Lower lobe of right lung (tissue), 2 donors: ENCODE data around the gene FHAD1. TPM values are rescaled to one million over a fixed set of nuclear protein-coding genes. Genes with fewer than 3 reads are reported as not detected.
A peak's percentile ranks its signal among the peaks of the same experiment; 100 is the strongest.

Experiments used
- ATAC-seq, 2 donors: fragments of 200-7000 bp; cut with Tn5 transposase; one replicate each; pipeline ENCODE4 v1.9.1; 2020 to 2022; ENCODE audit warnings: mild to moderate bottlenecking in 2 of 2, moderate library complexity in 2 of 2
- DNase-seq: peaks from one replicate; pipeline ENCODE4 v3.0.0-alpha.2; 2020
- H3K27ac ChIP-seq: fragments of 200-600 bp; one replicate; pipeline ENCODE4 v1.8.0; 2022
- H3K27me3 ChIP-seq: fragments of 200-600 bp; one replicate; pipeline ENCODE4 v1.8.0; 2022; ENCODE audit warnings: low read depth
- H3K36me3 ChIP-seq: fragments of 200-600 bp; one replicate; pipeline ENCODE4 v1.8.0; 2022; ENCODE audit warnings: mild to moderate bottlenecking
- H3K4me1 ChIP-seq: fragments of 200-600 bp; one replicate; pipeline ENCODE4 v1.8.0; 2022
- H3K4me3 ChIP-seq: fragments of 200-600 bp; one replicate; pipeline ENCODE4 v1.8.0; 2022; ENCODE audit warnings: mild to moderate bottlenecking
- H3K9me3 ChIP-seq: fragments of 200-600 bp; one replicate; pipeline ENCODE4 v1.8.0; 2022
- CTCF ChIP-seq: fragments of 200-600 bp; IDR thresholded peaks from one replicate; pipeline ENCODE4 v1.8.0; 2022; ENCODE audit warnings: antibody characterized with exemption, mild to moderate bottlenecking
- intact Hi-C: fragments of 100-400 bp; cut with DNase I; formaldehyde crosslinking; loops from one replicate; pipeline ENCODE4 v1.11.0; 2022
- total RNA-seq: library from RNA; stranded (reverse); fragmentation: NEBNext Ultra II Directional; extraction: Animal tissue kit (Norgen Biotek cat#: 25700); gene quantifications from one replicate; pipeline ENCODE4 v1.2.1, GENCODE V29; 2021
- donor health status: DM: no; HTN: yes; CAD: no; lungs with severe emphysema.

Gene FHAD1
- total RNA-seq, 1 donor from 2014 or later, result 14.3 TPM

- no peak overlapping the region for H3K4me3 ChIP-seq
- H3K4me1 ChIP-seq, result peaks cover 73% of the 10 kb centered on the region
- no peaks in the 10 kb centered on the region for H3K27me3 ChIP-seq
- H3K27ac ChIP-seq, result no peak overlapping the region
- ATAC-seq (no peak), DNase-seq (no peak)
- peaks cover 11% of the 10 kb centered on the region for H3K36me3 ChIP-seq
- no peaks in the 10 kb centered on the region for H3K9me3 ChIP-seq
- no peak for TF ChIP-seq CTCF
- intact Hi-C loops, result no loop called here
These were observed 166.8 kb downstream of the FHAD1 start for GRCh38 chr1:15413563-15414444.

GRCh38 chr1:15414445-15414983 is 167.5 kb downstream of the FHAD1 start:
- Histone ChIP-seq H3K4me3 (no peak overlapping the region), H3K9me3 (no peaks in the 10 kb centered on the region), H3K36me3 (peaks cover 11% of the 10 kb centered on the region), H3K27ac (peak overlapping the region; percentile 73), H3K4me1 (peaks cover 75% of the 10 kb centered on the region), H3K27me3 (no peaks in the 10 kb centered on the region)
- no peak for ATAC-seq
- TF ChIP-seq CTCF, result no peak
- intact Hi-C loops, result no loop called here
- DNase-seq, result no peak

DNA sequence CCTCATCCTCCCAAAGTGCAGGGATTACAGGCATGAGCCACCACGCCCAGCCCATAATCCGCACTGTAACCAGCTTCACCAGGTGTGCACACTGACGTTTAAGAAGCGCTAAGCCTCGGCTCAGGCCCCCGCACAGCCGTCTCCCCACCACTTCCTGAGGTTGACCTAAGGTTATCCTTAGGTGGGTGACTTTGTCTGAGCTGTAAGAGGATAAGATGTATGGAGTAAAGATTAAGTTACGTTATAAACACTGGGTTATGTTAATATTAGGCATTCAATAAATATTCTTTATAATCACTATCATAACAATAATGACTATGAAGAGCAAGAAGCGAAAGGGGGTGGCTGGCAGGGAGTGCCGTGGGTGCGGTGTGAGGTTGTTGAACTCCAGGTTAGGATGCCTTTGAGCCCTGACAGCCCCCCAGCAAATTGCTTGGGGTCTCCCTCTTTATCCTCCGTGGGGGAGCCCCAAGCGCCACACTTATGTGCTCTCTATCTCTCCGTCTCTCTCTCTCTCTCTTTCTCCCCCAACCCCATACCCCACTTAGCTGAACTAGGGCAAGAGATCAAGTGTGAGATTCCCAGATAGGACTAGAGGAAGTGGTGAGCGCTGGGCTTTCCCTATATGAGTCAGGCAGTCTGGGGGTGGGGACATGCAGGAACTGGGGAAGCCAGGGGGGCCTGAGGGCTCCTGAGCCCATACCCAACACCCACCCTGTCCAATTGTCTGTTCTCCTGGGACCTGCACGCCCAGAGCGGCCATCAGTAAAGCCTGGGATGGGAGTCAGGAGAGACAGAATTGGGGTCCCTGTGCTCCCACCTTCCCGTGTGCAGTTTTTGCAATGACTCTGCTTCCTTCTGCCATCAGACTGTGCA is 170.3 kb downstream of the FHAD1 start:
- intact Hi-C loops, result no loop called here
- peak overlapping the region; percentile 19 for H3K4me3 ChIP-seq

GRCh38 chr1:15418806-15419515 is 171.9 kb downstream of the FHAD1 start:
- H3K27ac ChIP-seq, result no peak overlapping the region
- ATAC-seq, result no peak

More for the DNA sequence above, 170.3 kb downstream of the FHAD1 start:
- no peaks in the 10 kb centered on the region for H3K27me3 ChIP-seq
- peak; percentile 66 for DNase-seq
- TF ChIP-seq CTCF, result no peak
- no peaks in the 10 kb centered on the region for H3K9me3 ChIP-seq
- peak overlapping the region; percentile 73 for H3K27ac ChIP-seq
- peak; percentile 62 to 63 for ATAC-seq
- H3K4me1 ChIP-seq, result peaks cover 93% of the 10 kb centered on the region
- H3K36me3 ChIP-seq, result peaks cover 11% of the 10 kb centered on the region

More at GRCh38 chr1:15418806-15419515, 171.9 kb downstream of the FHAD1 start:
- Histone ChIP-seq H3K4me3 (no peak overlapping the region), H3K4me1 (peaks cover 76% of the 10 kb centered on the region), H3K27me3 (no peaks in the 10 kb centered on the region), H3K36me3 (peaks cover 11% of the 10 kb centered on the region), H3K9me3 (no peaks in the 10 kb centered on the region)
- TF ChIP-seq CTCF, result no peak
- intact Hi-C loops, result no loop called here
- DNase-seq, result no peak
